DND-41 (cell line): ENCODE measurements around the gene IRF2BP1.

Experiments used
- ATAC-seq: fragments of 200-7000 bp; cut with Tn5 transposase; 3 replicates; pipeline ENCODE4 v1.9.1; 2021; ENCODE audit warnings: low read depth; ENCODE audit not compliant: insufficient read depth
- DNase-seq: peaks from one replicate; pipeline ENCODE4 v3.0.0-alpha.2; 2020
- H2AFZ ChIP-seq: 2 replicates; pipeline ENCODE4 v1.6.0; 2012; ENCODE audit warnings: low read depth, low read length
- H3K27ac ChIP-seq: 2 replicates; pipeline ENCODE4 v1.5.1; 2012; ENCODE audit warnings: low read length, inconsistent platforms
- H3K27me3 ChIP-seq: fragments of 200-600 bp; sonication (generic); 2 replicates; pipeline ENCODE4 v1.6.0; 2012; ENCODE audit warnings: low read length, mild to moderate bottlenecking, inconsistent platforms; ENCODE audit not compliant: insufficient read depth, poor library complexity
- H3K36me3 ChIP-seq: 2 replicates; pipeline ENCODE4 v1.5.1; 2012; ENCODE audit warnings: low read length, inconsistent platforms; ENCODE audit not compliant: insufficient read depth
- H3K4me1 ChIP-seq: 2 replicates; pipeline ENCODE4 v1.5.1; 2012; ENCODE audit warnings: mild to moderate bottlenecking, low read length; ENCODE audit not compliant: insufficient read depth
- H3K4me2 ChIP-seq: 2 replicates; pipeline ENCODE4 v1.6.0; 2012; ENCODE audit warnings: mild to moderate bottlenecking, moderate library complexity, low read length, inconsistent platforms; ENCODE audit not compliant: insufficient read depth
- H3K4me3 ChIP-seq, 2 experiments: fragments of 200-600 bp in 1 of 2; shearing (Covaris generic) in 1 of 2; 2 replicates each; pipeline ENCODE4 v1.5.1; 2012 to 2016; ENCODE audit warnings: inconsistent platforms in 2 of 2, low read length in 2 of 2, mild to moderate bottlenecking in 2 of 2, low read depth in 1 of 2, moderate library complexity in 1 of 2
- H3K79me2 ChIP-seq: 2 replicates; pipeline ENCODE4 v1.6.0; 2012; ENCODE audit warnings: low read length, inconsistent platforms; ENCODE audit not compliant: insufficient read depth
- H3K9ac ChIP-seq: 2 replicates; pipeline ENCODE4 v1.6.0; 2012; ENCODE audit warnings: low read depth, mild to moderate bottlenecking, inconsistent platforms, low read length, moderate library complexity
- H3K9me3 ChIP-seq: 2 replicates; pipeline ENCODE4 v1.5.1; 2012; ENCODE audit warnings: low read length, moderate library complexity, mild to moderate bottlenecking, inconsistent platforms; ENCODE audit not compliant: insufficient read depth, severe bottlenecking
- H4K20me1 ChIP-seq: 2 replicates; pipeline ENCODE4 v1.6.0; 2012; ENCODE audit warnings: low read length; ENCODE audit not compliant: insufficient read depth
- CTCF ChIP-seq: IDR thresholded peaks from 2 replicates; pipeline ENCODE4 v1.5.1; 2012; ENCODE audit warnings: borderline replicate concordance, low read length, moderate library complexity, mild to moderate bottlenecking; ENCODE audit not compliant: poor library complexity, severe bottlenecking; ENCODE audit errors: extremely low read depth
- EZH2 ChIP-seq: IDR thresholded peaks from 3 replicates; pipeline ENCODE4 v1.6.1; 2012; ENCODE audit warnings: borderline replicate concordance, low read depth, mild to moderate bottlenecking, moderate library complexity, low read length, inconsistent platforms; ENCODE audit not compliant: severe bottlenecking

Gene IRF2BP1

GRCh38 chr19:45879055-45879454 lies 6.9 kb downstream of the IRF2BP1 start:
- Histone ChIP-seq H3K36me3 (peaks cover 16% of the 10 kb centered on the region), H2AFZ (no peak overlapping the region), H3K27me3 (peaks cover 5% of the 10 kb centered on the region), H3K4me1 (peaks cover 12% of the 10 kb centered on the region), H3K27ac (no peak overlapping the region), H3K4me2 (no peak overlapping the region), H4K20me1 (peaks cover 29% of the 10 kb centered on the region), H3K9ac (no peak overlapping the region), H3K9me3 (no peaks in the 10 kb centered on the region), H3K79me2 (peaks cover 9% of the 10 kb centered on the region), H3K4me3 (no peak overlapping the region)
- DNase-seq (no peak), ATAC-seq (no peak)
- TF ChIP-seq EZH2 (no peak), CTCF (no peak)

GRCh38 chr19:45878043-45878794 lies 7.7 kb downstream of the IRF2BP1 start:
- ATAC-seq (no peak), DNase-seq (no peak)
- Histone ChIP-seq H4K20me1 (peaks cover 22% of the 10 kb centered on the region), H3K4me3 (no peak overlapping the region), H3K36me3 (peaks cover 10% of the 10 kb centered on the region; the same call in 1 of the 2 replicates), H2AFZ (no peak overlapping the region), H3K27me3 (peaks cover 5% of the 10 kb centered on the region), H3K9ac (no peak overlapping the region), H3K4me1 (peaks cover 5% of the 10 kb centered on the region; the same call in 1 of the 2 replicates), H3K4me2 (no peak overlapping the region), H3K9me3 (no peaks in the 10 kb centered on the region), H3K79me2 (peaks cover 3% of the 10 kb centered on the region), H3K27ac (no peak overlapping the region)
- no peak for TF ChIP-seq EZH2
- TF ChIP-seq CTCF, result no peak

- DNase-seq, result no peak
- Histone ChIP-seq H3K4me2 (no peak overlapping the region), H3K27ac (no peak overlapping the region)
These were observed 9.3 kb downstream of the IRF2BP1 start for GRCh38 chr19:45876411-45877197.

More at GRCh38 chr19:45876411-45877197, 9.3 kb downstream of the IRF2BP1 start:
- Histone ChIP-seq H2AFZ (no peak overlapping the region), H3K9ac (no peak overlapping the region), H3K79me2 (no peaks in the 10 kb centered on the region), H3K27me3 (peaks cover 5% of the 10 kb centered on the region), H3K4me1 (no peaks in the 10 kb centered on the region), H3K9me3 (no peaks in the 10 kb centered on the region), H3K4me3 (no peak overlapping the region), H4K20me1 (peaks cover 6% of the 10 kb centered on the region; the same call in 1 of the 2 replicates), H3K36me3 (no peaks in the 10 kb centered on the region)
- no peak for ATAC-seq
- TF ChIP-seq EZH2 (no peak), CTCF (no peak)
